ENCODE measurements around the gene KIF23. TPM values are rescaled to one million over a fixed set of nuclear protein-coding genes. Genes with fewer than 3 reads are reported as not detected.

The KIF23 gene
- total RNA-seq, 1 donor from 2014 or later, result 1.5 TPM

DNA sequence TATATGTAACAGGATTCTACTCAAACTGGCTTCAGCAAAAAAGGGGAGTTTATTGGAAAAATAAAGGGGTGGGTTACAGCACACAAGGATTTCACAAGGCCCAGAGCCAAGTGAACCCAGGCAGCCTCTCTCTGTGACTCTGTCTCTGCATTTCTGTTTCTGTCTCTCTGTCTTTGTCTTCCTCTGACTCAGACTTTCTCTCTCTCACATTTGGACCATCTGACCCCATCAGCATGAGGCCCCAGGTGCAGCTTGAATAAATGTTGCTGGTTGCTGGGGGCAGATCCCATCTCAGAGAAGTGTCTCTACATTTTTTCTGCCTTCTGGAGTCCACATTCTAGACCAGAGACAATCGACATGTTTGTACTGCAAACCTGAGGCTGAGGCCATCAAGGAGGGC is 83.5 kb downstream of the KIF23 start:
- Mint-ChIP-seq H3K27ac (no peak overlapping the region), H3K27me3 (peaks cover 8% of the 10 kb centered on the region), H3K36me3 (ENCODE audit: low read depth) (no peaks in the 10 kb centered on the region), H3K4me1 (no peaks in the 10 kb centered on the region), H3K4me3 (no peak overlapping the region), H3K9me3 (no peaks in the 10 kb centered on the region)
- intact Hi-C loops (cut with micrococcal nuclease), result no loop called here
- ChIA-PET POLR2A (no interaction called here), CTCF (no interaction called here)
- TF ChIP-seq, protein P1, sequence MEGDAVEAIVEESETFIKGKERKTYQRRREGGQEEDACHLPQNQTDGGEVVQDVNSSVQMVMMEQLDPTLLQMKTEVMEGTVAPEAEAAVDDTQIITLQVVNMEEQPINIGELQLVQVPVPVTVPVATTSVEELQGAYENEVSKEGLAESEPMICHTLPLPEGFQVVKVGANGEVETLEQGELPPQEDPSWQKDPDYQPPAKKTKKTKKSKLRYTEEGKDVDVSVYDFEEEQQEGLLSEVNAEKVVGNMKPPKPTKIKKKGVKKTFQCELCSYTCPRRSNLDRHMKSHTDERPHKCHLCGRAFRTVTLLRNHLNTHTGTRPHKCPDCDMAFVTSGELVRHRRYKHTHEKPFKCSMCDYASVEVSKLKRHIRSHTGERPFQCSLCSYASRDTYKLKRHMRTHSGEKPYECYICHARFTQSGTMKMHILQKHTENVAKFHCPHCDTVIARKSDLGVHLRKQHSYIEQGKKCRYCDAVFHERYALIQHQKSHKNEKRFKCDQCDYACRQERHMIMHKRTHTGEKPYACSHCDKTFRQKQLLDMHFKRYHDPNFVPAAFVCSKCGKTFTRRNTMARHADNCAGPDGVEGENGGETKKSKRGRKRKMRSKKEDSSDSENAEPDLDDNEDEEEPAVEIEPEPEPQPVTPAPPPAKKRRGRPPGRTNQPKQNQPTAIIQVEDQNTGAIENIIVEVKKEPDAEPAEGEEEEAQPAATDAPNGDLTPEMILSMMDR (IDR thresholded peaks at IDR 0.05), result no peak
- no peak for ATAC-seq (ENCODE audit: low read depth)
- DNase-seq, result no peak

Other genes with a start within 250 kb of the KIF23 start
- not detected in 2 replicates for gene PAQR5, start 115.4 kb upstream of the KIF23 start, total RNA-seq
- 3,035 and 3,437 TPM in 2 replicates for gene RPLP1, start 38.5 kb downstream of the KIF23 start, total RNA-seq

Measured in activated B cell treated with CpG ODN at 0.5 μM for 24 hours (primary cell).